Measurements from ENCODE around the gene GID8.

GRCh38 chr20:62941792-62942191 is 3.8 kb downstream of the GID8 start:
- TF ChIP-seq, protein P1, sequence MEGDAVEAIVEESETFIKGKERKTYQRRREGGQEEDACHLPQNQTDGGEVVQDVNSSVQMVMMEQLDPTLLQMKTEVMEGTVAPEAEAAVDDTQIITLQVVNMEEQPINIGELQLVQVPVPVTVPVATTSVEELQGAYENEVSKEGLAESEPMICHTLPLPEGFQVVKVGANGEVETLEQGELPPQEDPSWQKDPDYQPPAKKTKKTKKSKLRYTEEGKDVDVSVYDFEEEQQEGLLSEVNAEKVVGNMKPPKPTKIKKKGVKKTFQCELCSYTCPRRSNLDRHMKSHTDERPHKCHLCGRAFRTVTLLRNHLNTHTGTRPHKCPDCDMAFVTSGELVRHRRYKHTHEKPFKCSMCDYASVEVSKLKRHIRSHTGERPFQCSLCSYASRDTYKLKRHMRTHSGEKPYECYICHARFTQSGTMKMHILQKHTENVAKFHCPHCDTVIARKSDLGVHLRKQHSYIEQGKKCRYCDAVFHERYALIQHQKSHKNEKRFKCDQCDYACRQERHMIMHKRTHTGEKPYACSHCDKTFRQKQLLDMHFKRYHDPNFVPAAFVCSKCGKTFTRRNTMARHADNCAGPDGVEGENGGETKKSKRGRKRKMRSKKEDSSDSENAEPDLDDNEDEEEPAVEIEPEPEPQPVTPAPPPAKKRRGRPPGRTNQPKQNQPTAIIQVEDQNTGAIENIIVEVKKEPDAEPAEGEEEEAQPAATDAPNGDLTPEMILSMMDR (IDR thresholded peaks at IDR 0.05): no peak
- TF ChIP-seq POLR2A (IDR thresholded peaks at IDR 0.05): no peak
- TF ChIP-seq EP300 (IDR thresholded peaks at IDR 0.05): no peak
